BLaER1 treated with 17β-estradiol and CSF1 and Interleukin-3, amounts not matched to agents 10 nM and 100 nM (cell line): Measurements from ENCODE around the gene RNF166.

Source experiments
- H3K27ac ChIP-seq, 11 experiments: shearing (Covaris generic); formaldehyde crosslinking; 2 replicates each; pipeline ENCODE4 v1.8.1; 2022
- H3K27me3 ChIP-seq, 11 experiments: shearing (Covaris generic); formaldehyde crosslinking; 2 replicates each; pipeline ENCODE4 v1.8.1; 2022
- H3K36me3 ChIP-seq, 11 experiments: shearing (Covaris generic); formaldehyde crosslinking; 2 replicates each; pipeline ENCODE4 v1.8.1; 2022
- H3K4me1 ChIP-seq, 10 experiments: shearing (Covaris generic); formaldehyde crosslinking; 2 replicates each; pipeline ENCODE4 v1.8.1; 2022
- H3K4me2 ChIP-seq, 11 experiments: shearing (Covaris generic); formaldehyde crosslinking; 2 replicates each; pipeline ENCODE4 v1.8.1; 2022
- H3K4me3 ChIP-seq, 10 experiments: shearing (Covaris generic); formaldehyde crosslinking; 2 replicates each; pipeline ENCODE4 v1.8.1; 2022
- H3K9ac ChIP-seq, 11 experiments: shearing (Covaris generic); formaldehyde crosslinking; 2 replicates each; pipeline ENCODE4 v1.8.1; 2022
- H3K9me3 ChIP-seq, 11 experiments: shearing (Covaris generic); formaldehyde crosslinking; replicated peaks in 1 of 11; 2 replicates each; pipeline ENCODE4 v1.8.1; 2022
- H4K20me1 ChIP-seq, 11 experiments: shearing (Covaris generic); formaldehyde crosslinking; 2 replicates each; pipeline ENCODE4 v1.8.1; 2022
- Cebpa-rat ChIP-seq, 11 experiments: shearing (Covaris generic); IDR thresholded peaks; 2 replicates each; pipeline ENCODE4 v1.8.1; 2022

RNF166 gene

GRCh38 chr16:88693420-88694177, 12.6 kb downstream of the RNF166 start:
- no peaks in the 10 kb centered on the region for H3K27me3 ChIP-seq
- TF ChIP-seq Cebpa-rat (IDR thresholded peaks at IDR 0.05): no peak
- H4K20me1 ChIP-seq: peaks cover 0 to 43% (median 13%) of the 10 kb centered on the region in 11 experiments; a peak in 14 of 22 replicates
- no peaks in the 10 kb centered on the region for H3K9me3 ChIP-seq
- no peak overlapping the region for H3K4me3 ChIP-seq
- peak overlapping the region; percentile 77 to 100 (median 90) for H3K4me2 ChIP-seq
- H3K9ac ChIP-seq: peak overlapping the region in 1 of 11 experiments; percentile 33; a peak in 1 of 22 replicates
- H3K36me3 ChIP-seq: peaks cover 6 to 42% (median 29%) of the 10 kb centered on the region in 11 experiments; a peak in 21 of 22 replicates
- H3K4me1 ChIP-seq: peaks cover 38 to 86% (median 61%) of the 10 kb centered on the region in 10 experiments
- H3K27ac ChIP-seq: no peak overlapping the region

- peak overlapping the region; percentile 77 to 100 (median 90) for H3K4me2 ChIP-seq
- TF ChIP-seq Cebpa-rat (IDR thresholded peaks at IDR 0.05): no peak
These were observed 13.3 kb downstream of the RNF166 start for GRCh38 chr16:88692861-88693260.

GRCh38 chr16:88691924-88692560, 14.2 kb downstream of the RNF166 start:
- Histone ChIP-seq H3K36me3 (peaks cover under 1 to 27% (median 13%) of the 10 kb centered on the region in 11 experiments; a peak in 21 of 22 replicates), H3K4me1 (peaks cover 24 to 74% (median 47%) of the 10 kb centered on the region in 10 experiments), H3K4me3 (peak overlapping the region in 2 of 10 experiments; percentile 11 to 35; a peak in 4 of 20 replicates), H3K9me3 (no peaks in the 10 kb centered on the region), H4K20me1 (peaks cover 0 to 28% (median 1%) of the 10 kb centered on the region in 11 experiments; a peak in 8 of 22 replicates), H3K27me3 (no peaks in the 10 kb centered on the region), H3K9ac (peak overlapping the region in 9 of 11 experiments; percentile 0 to 49 (median 23); a peak in 7 of 22 replicates), H3K4me2 (peak overlapping the region; percentile 77 to 100 (median 90)), H3K27ac (peak overlapping the region in 8 of 11 experiments; percentile 25 to 64 (median 37); a peak in 13 of 22 replicates)
- TF ChIP-seq Cebpa-rat (IDR thresholded peaks at IDR 0.05): no peak

More at GRCh38 chr16:88692861-88693260, 13.3 kb downstream of the RNF166 start:
- Histone ChIP-seq H4K20me1 (peaks cover 0 to 36% (median 8%) of the 10 kb centered on the region in 11 experiments; a peak in 13 of 22 replicates), H3K27ac (peak overlapping the region in 3 of 11 experiments; percentile 28 to 64 (median 50); a peak in 2 of 22 replicates), H3K9me3 (no peaks in the 10 kb centered on the region), H3K4me3 (no peak overlapping the region), H3K4me1 (peaks cover 30 to 79% (median 53%) of the 10 kb centered on the region in 10 experiments), H3K9ac (peak overlapping the region in 6 of 11 experiments; percentile 4 to 37 (median 21); a peak in 3 of 22 replicates), H3K27me3 (no peaks in the 10 kb centered on the region), H3K36me3 (peaks cover 6 to 35% (median 21%) of the 10 kb centered on the region in 11 experiments; a peak in 21 of 22 replicates)

DNA sequence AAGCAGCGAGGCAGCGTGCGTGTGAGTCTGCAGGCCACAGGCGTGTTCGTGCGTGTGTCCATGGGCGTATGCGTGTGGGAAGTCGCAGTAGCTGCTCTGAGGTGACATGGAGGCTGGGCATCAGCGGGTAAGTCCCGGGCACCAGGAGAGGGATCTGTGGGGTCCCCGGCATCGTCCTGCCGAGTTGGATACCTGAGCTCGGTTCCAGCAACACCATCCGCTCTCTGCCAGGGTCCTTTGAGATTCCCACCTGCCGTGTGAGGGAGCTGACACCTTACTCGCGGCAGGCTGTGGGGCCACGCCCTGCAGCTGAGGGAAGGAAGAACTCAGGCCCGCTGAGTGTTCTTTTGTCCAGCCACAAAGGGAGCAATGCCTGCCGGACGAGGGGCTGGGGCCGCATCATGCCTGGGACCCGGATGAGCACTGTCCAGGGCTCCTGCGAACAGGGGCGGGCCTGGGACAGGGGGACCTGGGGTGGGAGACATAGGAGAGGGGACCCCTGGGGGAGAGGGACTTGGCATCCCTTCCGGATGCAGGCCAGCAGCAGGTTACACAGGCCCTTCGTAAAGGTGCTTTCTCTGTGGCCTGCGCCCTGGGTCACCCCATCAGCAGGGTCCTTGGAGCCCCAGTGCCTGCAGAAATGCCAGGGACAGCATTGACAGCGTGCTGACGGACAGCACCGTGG, 14.9 kb downstream of the RNF166 start:
- Histone ChIP-seq H4K20me1 (peaks cover 0 to 22% (median 0%) of the 10 kb centered on the region in 11 experiments; a peak in 8 of 22 replicates), H3K27me3 (no peaks in the 10 kb centered on the region), H3K4me3 (no peak overlapping the region), H3K9me3 (no peaks in the 10 kb centered on the region), H3K4me2 (peak overlapping the region; percentile 77 to 100 (median 90)), H3K27ac (no peak overlapping the region), H3K36me3 (peaks cover 0 to 19% (median 6%) of the 10 kb centered on the region in 11 experiments; a peak in 14 of 22 replicates), H3K9ac (peak overlapping the region in 1 of 11 experiments; percentile 26; a peak in 1 of 22 replicates), H3K4me1 (peaks cover 29 to 72% (median 51%) of the 10 kb centered on the region in 10 experiments)
- no peak for TF ChIP-seq Cebpa-rat (IDR thresholded peaks at IDR 0.05)

DNA sequence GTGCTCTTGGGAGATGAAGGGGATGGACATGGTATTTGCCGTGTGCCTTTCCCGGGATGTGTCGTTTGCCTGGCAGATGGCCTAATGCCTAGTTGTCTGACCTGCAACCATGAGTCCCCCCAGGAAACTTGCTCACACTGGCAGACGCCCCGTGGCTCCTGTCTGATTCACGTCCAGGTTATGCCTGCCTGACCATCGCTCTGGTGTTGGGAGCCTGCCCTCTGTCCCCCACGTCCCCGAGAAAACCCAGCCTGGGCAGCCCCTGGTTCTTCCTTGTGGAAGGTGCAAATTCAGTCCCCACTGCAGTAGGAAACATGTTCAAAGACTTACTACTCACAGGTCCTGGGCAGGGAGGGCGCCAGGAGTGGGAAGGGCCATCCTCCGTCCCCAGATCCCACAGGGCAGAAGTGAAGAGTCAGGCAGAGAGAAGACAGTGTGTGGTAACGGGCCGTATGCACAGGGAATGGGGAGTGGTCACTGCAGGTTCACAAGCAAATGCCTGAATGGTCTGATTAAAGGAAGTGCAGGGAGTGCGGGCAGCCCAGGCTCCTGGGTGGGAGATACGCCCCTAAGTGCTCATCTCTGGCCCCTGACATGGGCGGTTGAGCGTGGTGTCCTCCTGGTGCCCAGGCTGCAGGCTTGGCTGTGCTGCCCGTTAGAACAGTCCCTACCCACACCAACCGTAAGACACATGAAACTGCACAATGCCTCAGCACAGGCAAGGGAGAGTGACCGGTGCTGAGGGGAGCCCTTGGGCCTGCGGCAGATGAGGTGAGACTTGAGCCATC, 15.7 kb downstream of the RNF166 start:
- TF ChIP-seq Cebpa-rat (IDR thresholded peaks at IDR 0.05): no peak
- Histone ChIP-seq H3K27me3 (peaks cover 0 to 2% (median 0%) of the 10 kb centered on the region in 11 experiments; a peak in 5 of 22 replicates), H3K9ac (peak overlapping the region in 1 of 11 experiments; percentile 26; a peak in 1 of 22 replicates), H3K9me3 (no peaks in the 10 kb centered on the region), H3K27ac (no peak overlapping the region), H3K4me1 (peaks cover 32 to 70% (median 51%) of the 10 kb centered on the region in 10 experiments), H3K4me3 (no peak overlapping the region), H3K36me3 (peaks cover 0 to 12% (median 0%) of the 10 kb centered on the region in 11 experiments; a peak in 8 of 22 replicates), H4K20me1 (peaks cover 0 to 15% (median 0%) of the 10 kb centered on the region in 11 experiments; a peak in 4 of 22 replicates), H3K4me2 (peak overlapping the region in 7 of 11 experiments; percentile 80 to 100 (median 91); a peak in 10 of 22 replicates)

DNA sequence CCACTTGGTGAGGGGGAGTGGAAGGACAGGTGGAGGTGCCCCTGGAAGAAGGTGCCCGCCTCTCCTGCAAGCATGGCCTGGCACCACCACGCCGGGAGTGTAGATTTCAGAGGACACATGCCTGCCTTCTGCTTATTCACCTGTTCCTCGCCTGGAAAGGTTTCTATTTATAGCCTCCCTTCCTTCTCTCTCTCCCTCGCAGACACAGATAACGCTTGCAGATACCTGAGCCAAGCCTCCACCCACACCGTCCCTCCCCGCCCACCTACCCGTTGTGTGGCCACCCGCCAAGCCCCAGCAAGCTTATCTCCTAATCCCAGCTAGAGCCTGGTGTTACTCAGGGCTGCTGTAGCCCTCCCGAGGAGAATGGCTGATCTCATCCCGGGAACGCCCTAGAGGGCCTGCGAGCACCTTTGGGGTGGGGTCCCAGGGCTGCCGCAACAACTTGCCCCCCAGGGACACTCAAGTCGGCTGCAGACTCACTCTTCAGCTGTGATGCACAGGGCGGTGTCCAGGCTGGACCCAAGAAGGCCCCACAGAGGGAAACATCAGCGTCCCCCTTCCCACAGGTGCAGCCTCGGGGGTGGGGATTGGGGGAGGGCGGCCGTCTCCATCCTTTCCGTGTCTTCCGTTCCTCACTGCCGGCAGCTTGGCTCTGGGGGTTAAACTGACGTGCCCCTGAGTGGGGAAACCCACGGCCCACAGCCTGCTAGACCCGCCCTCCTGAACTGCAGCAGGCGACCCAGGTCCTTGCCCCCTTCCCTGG, 18.0 kb downstream of the RNF166 start:
- Histone ChIP-seq H3K36me3 (no peaks in the 10 kb centered on the region), H3K4me2 (no peak overlapping the region), H3K27ac (no peak overlapping the region), H3K4me3 (no peak overlapping the region), H3K27me3 (peaks cover 0 to 6% (median 0%) of the 10 kb centered on the region in 11 experiments; a peak in 5 of 22 replicates), H4K20me1 (peaks cover 0 to 6% (median 0%) of the 10 kb centered on the region in 11 experiments; a peak in 2 of 22 replicates), H3K9me3 (no peaks in the 10 kb centered on the region), H3K9ac (no peak overlapping the region), H3K4me1 (peaks cover 48 to 70% (median 59%) of the 10 kb centered on the region in 10 experiments)
- no peak for TF ChIP-seq Cebpa-rat (IDR thresholded peaks at IDR 0.05)

DNA sequence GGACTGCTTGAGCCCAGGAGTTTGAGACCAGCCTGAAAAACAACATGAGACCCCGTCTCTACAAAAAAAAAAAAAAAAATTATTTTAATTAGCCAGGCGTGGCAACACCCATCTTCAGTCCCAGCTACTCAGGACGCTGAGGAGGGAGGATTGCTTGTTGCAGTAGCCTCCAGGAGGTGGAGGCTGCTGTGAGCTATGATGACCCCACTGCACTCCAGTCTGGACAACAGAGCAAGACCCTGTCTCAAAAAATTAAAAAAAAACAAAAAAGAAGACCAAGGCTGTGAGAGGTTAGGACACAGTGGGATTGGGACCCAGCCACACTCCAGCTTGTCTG, 18.6 kb downstream of the RNF166 start:
- Histone ChIP-seq H3K4me2 (no peak overlapping the region), H3K27me3 (peaks cover 0 to 6% (median 0%) of the 10 kb centered on the region in 11 experiments; a peak in 5 of 22 replicates), H3K36me3 (no peaks in the 10 kb centered on the region), H3K4me1 (peaks cover 42 to 70% (median 57%) of the 10 kb centered on the region in 10 experiments), H3K9me3 (no peaks in the 10 kb centered on the region), H3K27ac (no peak overlapping the region), H3K9ac (no peak overlapping the region), H4K20me1 (peaks cover 0 to 6% (median 0%) of the 10 kb centered on the region in 11 experiments; a peak in 2 of 22 replicates), H3K4me3 (no peak overlapping the region)
- TF ChIP-seq Cebpa-rat (IDR thresholded peaks at IDR 0.05): no peak
